ENCODE results near the gene KLF1.
"Not testable (repeated sequence)": the region's sequence is repeated elsewhere in the genome, so short reads cannot be mapped to it uniquely, and the experiment has no call there.

Gene KLF1

GRCh38 chr19:12867120-12868099 is 19.6 kb downstream of the KLF1 start:
- ATAC-seq: peak; percentile 71
- DNase-seq: peak; percentile 81

GRCh38 chr19:12866416-12867119 is 20.4 kb downstream of the KLF1 start:
- ATAC-seq: no peak
- DNase-seq: no peak

- ATAC-seq: no peak
Observed at GRCh38 chr19:12865746-12866415, 21.1 kb downstream of the KLF1 start.

DNA sequence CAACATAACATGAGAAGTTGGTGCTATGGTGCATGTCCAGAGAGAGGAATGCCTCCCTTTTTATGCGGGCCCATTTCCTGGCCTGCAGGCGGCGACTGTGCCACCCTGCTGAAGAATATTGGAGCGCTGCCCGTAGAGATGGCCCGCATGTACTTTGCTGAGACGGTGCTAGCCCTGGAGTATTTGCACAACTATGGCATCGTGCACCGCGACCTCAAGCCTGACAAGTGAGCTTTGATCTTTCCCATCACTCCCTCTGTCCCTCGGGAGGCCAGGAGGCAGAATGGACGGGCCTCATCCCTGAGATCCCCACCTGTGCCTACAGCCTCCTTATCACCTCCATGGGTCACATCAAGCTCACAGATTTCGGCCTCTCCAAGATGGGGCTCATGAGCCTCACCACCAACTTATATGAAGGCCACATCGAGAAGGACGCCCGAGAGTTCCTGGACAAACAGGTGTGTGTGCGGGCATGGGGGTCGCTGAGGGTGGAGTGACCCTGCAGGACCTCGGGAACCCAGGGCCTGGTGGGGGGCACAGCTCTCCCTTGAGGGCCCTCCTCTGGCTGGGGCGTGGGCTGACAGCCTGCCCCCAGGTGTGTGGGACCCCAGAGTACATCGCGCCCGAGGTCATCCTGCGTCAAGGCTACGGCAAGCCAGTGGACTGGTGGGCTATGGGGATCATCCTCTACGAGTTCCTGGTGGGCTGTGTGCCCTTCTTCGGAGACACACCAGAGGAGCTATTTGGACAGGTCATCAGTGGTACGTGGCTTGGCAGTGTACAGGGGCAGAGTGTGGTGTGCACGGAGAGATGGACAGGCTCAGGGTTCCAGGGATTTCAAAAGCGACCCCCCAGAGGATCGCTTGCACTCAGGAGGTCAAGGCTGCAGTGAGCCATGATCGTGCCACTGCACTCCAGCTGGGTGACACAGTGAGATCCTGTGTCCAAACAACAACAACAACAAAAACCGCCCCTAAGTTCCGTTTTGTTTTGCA is 22.0 kb downstream of the KLF1 start:
- no peak for DNase-seq
- no peak for ATAC-seq

More at GRCh38 chr19:12865746-12866415, 21.1 kb downstream of the KLF1 start:
- DNase-seq: no peak

DNA sequence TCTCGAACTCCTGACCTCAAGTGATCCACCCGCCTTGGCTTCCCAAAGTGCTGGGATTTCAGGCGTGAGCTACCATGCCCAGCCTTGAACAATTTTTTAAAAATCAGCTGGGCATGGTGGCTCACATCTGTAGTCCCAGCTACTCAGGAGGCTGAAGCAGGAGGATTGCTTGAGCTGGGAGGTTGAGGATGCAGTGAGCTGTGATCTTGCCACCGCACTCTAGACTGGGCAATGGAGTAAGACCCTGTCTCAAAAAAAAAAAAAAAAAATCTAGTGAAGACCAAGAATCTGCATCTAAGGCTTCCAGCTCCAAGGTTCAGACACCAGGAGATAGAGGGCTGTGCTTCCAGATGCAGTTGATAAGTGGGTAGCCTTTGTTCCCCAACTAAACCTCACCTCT is 22.9 kb downstream of the KLF1 start:
- no peak for ATAC-seq

DNA sequence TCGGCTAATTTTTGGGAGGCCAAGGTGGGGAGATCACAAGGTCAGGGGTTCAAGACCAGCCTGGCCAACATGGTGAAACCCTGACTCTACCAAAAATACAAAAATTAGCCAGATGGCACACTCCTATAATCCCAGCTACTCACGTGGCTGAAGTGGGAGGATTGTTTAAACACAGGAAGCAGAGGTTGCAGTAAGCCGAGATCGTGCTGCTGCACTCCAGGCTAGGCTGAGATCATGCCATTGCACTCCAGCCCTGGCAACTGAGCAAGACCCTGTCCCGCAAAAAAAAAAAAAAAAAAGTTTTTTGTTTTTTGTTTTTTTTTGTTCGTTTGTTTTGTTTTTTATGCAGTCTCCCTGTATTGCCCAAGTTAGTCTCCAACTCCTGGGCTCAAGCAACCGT is 27.5 kb downstream of the KLF1 start:
- ATAC-seq (no peak), DNase-seq (no peak)

More for the DNA sequence above, 22.9 kb downstream of the KLF1 start:
- DNase-seq: no peak

- ATAC-seq (no peak), DNase-seq (no peak)
Observed at GRCh38 chr19:12858041-12858928, 28.7 kb downstream of the KLF1 start.

DNA sequence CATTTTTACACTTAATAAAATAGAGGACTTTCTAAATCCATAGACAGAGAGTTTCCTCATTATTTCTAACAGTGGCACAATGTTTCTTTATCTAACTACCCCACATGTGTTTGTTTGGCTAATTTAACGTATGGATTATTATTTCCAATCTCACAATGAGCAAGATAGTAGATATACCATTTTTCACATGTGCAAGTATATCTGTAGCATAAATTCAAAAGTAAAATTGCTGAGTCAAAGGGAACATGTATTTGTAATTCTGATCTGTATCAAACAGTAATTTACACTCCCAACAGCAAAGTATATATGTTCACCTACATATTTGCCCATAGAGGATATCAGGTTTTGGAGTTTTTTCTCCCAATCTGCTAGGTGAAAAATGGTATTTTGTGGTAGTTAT is 30.3 kb downstream of the KLF1 start:
- ATAC-seq: no peak

DNA sequence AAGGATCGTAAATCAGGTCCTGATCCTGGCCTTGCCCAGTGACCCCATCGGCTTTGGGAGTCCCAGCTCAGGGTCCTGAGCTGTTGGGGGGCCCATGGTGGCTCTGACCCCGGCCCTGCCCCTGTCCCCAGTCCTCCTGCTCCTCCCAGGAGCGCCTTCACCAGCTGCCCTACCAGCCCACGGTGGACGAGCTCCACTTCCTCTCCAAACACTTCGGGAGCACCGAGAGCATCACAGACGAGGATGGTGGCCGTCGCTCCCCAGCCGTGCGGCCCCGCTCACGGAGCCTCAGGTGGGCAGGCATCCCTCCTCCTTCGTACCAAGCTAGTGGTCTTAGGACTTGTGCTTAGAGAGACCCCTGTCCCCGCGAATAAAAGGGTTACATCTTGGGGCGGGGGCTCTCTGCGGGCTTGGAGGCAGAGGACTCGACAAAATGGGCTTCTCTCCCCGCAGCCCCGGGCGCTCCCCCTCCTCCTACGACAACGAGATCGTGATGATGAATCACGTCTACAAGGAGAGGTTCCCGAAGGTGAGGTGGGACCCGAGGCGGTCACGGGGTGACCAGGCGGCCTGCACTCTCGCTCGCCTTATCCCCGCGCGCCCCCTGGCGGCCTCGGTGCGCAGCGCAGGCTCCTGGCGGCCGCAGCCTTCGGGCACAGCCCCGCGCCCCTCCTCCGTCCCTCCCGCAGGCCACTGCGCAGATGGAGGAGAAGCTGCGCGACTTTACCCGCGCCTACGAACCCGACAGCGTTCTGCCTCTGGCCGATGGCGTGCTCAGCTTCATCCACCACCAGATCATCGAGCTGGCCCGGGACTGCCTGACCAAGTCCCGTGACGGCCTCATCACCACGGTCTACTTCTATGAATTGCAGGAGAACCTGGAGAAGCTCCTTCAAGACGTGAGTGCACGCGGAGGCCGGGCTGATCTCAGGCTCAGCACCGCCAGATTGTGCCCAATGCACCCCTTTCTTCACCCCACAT is 39.6 kb downstream of the KLF1 start:
- ATAC-seq: peak; percentile 98
- DNase-seq: peak; percentile 95

More for the DNA sequence above, 30.3 kb downstream of the KLF1 start:
- DNase-seq: no peak

DNA sequence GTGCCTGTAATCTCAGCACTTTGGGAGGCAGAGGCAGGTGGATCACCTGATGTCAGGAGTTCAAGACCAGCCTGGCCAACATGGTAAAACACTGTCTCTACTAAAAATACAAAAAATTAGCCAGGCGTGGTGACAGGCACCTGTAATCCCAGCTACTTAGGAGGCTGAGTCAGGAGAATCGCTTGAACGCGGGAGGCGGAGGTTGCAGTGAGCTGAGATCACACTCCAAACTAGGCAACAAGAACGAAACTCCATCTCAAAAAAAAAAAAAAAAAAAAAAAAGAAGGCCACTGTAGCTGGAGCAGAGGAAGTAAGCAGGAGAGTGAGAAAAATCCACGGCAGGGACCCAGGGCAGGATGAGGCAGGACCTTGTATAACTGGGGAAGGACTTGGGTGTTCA is 40.4 kb downstream of the KLF1 start:
- ATAC-seq, DNase-seq: not testable (repeated sequence)

DNA sequence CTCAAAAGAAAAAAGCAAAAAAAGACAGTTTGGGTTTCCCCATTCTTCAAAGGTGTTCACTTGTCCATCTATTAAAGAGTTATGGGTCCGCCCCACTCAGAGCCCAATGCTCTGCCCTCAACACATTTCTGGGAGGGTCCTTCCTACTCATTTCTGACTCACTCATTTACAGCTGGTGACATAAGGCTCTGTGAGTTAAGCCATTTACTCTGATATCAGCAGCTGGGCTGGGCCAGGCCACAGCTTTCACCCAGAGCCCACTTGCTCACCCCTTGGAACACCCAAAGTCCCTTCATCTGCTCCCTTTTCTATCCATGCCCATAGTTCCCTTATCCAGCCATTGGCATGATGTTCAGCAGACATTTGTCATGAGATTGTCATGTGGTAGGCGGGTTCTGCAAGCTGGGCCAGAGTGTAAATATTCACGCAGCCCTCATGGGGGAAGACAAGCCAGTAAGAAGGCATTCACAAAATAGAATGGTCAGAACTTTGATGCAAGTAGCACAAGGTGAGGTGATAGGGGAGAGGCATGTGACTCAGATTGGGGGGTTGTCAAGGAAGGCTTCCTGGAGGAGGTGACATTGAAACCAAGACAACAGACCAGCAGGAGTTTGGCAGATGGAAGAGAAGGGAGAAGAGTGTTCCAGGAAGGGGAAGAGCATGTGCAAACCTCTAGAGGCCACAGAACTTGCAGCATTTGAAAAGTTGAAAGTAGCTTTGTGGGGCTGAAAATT is 42.8 kb downstream of the KLF1 start:
- no peak for DNase-seq
- no peak for ATAC-seq

- ATAC-seq: no peak
- DNase-seq: no peak
Observed at GRCh38 chr19:12843328-12843727, 43.7 kb downstream of the KLF1 start.

DNA sequence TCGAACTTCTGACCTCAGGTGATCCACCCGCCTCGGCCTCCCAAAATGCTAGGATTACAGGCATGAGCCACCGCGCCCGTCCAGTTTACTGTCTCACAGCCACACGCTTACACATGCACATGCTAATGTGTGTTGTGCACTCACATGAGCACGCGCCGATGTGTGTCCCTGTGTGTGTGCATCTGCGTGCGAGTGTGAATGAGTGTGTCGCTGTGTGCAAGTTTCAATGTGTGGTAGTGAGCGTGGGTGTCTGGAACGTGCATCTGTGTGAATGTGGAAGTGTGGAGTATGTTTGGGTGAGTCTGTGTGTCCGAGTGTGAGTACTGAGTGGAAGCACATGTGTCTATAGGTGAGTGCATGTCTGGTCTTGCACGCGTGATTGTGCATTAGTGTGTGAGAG is 44.5 kb downstream of the KLF1 start:
- DNase-seq (no peak), ATAC-seq (no peak)

DNA sequence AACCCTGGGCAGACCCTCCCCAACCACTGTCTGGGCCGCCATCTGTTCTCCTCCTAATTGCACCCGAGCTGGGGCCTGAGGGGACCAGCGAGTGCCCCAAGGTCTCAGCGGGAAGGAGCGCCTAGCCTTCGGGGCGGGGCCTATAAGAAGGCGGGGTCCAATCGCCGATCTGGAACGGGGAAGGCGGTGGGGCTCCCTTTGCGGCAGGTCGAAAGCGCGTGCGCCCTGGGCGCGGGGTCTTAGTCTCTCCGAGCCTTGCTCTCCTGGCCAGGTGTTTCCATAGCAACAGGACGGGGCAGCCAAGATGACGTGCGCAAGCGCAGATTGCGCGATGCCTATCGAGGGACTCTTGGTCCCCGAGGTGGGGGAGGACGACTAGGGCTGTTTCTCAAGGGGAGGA is 45.9 kb downstream of the KLF1 start:
- DNase-seq: peak; percentile 34
- ATAC-seq: no peak

GRCh38 chr19:12840091-12841079 is 46.6 kb downstream of the KLF1 start:
- DNase-seq (peak; percentile 71), ATAC-seq (no peak)

- ATAC-seq (no peak), DNase-seq (peak; percentile 16)
Observed at GRCh38 chr19:12838886-12839756, 47.9 kb downstream of the KLF1 start.

All from stimulated activated naive CD8-positive, alpha-beta T cell treated with anti-CD3 and anti-CD28 coated beads, Interleukin-15, Interleukin-2, amounts not matched to agents 100 U/mL and 50 U/mL, for 24 hours (primary cell).